Neural progenitor cell (in vitro differentiated cells): ENCODE results near the gene PAXIP1.

Source experiments
- CTCF ChIP-seq: fragments of 200-600 bp; sonication (generic); IDR thresholded peaks from 2 replicates; pipeline ENCODE4 v1.5.1; 2017; ENCODE audit warnings: antibody characterized with exemption, mild to moderate bottlenecking
- EZH2phosphoT487 ChIP-seq: fragments of 200-600 bp; sonication (generic); IDR thresholded peaks from 2 replicates; pipeline ENCODE4 v1.6.1; 2017; ENCODE audit warnings: antibody characterized with exemption

GRCh38 chr7:154947604-154948003 lies 55.3 kb downstream of the PAXIP1 start:
- TF ChIP-seq CTCF = peak; percentile 12
- no peak for TF ChIP-seq EZH2phosphoT487
